Jurkat, Clone E6-1 (cell line): ENCODE results near the gene ITIH3.

Experiments
- DNase-seq: peaks from one replicate; pipeline ENCODE4 v3.0.0-alpha.2; 2011; ENCODE audit warnings: low read depth, low spot score
- H3K4me3 ChIP-seq: 2 replicates; pipeline ENCODE4 v1.5.1; 2011; ENCODE audit warnings: mild to moderate bottlenecking, low read length, control low read depth, moderate library complexity

Gene ITIH3

DNA sequence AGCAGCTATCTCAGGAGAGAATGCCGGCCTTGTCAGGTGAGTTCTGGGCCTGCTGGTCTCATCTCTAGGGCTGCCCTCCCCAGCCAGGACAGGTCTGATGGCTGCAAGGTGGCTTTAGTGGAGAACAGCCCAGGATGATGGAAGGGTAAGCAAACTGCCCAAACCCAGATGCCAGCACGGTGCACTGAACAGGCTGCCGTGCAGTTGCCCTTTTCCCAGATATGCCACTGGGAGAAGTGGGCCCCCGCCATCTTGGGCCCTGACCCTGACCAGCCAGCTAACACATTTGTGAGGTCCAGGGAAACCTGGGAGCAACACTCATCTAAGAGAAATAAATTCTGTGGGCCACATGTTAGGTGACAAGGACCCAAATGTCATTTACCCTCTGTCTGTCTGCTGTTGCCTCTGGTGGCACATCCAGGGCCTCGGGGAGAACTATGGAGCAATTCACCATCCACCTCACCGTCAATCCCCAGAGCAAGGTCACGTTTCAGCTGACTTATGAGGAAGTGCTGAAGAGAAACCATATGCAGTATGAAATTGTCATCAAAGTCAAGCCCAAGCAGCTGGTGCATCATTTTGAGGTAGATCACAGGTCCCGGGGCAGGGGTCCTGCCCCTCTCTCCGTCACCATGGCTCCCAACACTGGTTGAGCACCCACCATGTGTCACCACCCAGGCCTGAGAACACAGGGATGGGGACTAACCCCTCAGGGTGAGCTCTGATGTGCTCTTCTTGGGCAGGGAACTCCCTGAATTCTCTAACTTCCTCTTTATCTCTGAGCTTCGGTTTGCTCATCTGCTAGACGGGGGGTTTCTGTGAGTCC, 15.4 kb upstream of the ITIH3 start:
- H3K4me3 ChIP-seq, result no peak overlapping the region
- DNase-seq, result no peak

GRCh38 chr3:52779837-52780585, 14.6 kb upstream of the ITIH3 start:
- H3K4me3 ChIP-seq, result no peak overlapping the region
- DNase-seq, result no peak

- H3K4me3 ChIP-seq, result no peak overlapping the region
- no peak for DNase-seq
These were observed 12.9 kb upstream of the ITIH3 start for GRCh38 chr3:52781741-52782140.

DNA sequence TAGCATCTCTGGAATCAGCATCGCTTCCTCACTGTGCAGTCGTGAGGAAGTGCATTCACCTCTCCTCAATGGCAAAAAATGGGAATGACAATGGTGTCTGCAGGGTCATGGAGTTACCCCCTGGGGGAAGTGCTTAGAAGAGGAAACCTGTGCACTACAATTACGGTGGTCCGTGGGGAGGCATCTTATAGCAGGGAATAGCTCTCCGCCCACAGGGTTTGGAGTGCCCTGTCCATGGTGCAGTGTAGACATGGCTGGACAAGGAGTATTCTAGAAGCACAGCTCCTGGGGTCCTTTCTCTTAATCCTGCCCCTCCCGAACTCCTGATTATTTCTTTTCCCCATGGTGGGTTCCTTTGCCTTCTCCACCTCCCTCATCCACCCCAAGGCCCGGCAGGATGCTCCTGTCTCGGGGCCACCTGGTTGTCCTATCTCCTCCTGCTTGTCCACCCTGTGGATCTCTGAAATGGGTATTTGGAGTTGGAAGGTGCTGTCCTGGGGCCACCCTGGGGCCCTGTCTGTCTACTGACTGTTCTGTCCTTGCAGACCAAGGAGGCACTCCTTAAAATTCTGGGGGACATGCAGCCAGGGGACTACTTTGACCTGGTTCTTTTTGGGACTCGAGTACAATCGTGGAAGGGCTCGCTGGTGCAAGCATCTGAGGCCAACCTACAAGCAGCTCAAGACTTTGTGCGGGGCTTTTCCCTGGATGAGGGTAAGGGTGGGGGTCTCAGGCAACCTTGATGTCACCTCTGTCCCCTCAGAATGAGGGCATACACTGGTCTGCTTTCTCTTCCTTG, 12.0 kb upstream of the ITIH3 start:
- no peak for DNase-seq
- no peak overlapping the region for H3K4me3 ChIP-seq

DNA sequence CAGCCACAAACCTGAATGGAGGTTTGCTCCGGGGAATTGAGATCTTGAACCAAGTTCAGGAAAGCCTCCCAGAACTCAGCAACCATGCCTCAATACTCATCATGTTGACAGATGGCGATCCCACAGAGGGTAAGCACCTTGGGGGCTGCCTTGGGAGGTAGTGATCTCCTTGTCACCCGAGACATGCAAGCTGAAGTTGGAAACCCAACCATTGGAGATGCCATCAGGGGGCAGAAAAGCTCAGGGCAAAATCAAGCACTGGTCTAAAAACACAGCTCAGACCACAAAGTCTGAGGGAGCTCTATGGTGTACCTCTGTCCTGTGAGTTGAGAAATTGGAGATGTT, 11.4 kb upstream of the ITIH3 start:
- DNase-seq, result no peak
- H3K4me3 ChIP-seq, result no peak overlapping the region

- H3K4me3 ChIP-seq, result no peak overlapping the region
These were observed 10.5 kb upstream of the ITIH3 start for GRCh38 chr3:52784021-52784621.

GRCh38 chr3:52784931-52785590, 9.5 kb upstream of the ITIH3 start:
- DNase-seq, result no peak

More at GRCh38 chr3:52784021-52784621, 10.5 kb upstream of the ITIH3 start:
- no peak for DNase-seq

DNA sequence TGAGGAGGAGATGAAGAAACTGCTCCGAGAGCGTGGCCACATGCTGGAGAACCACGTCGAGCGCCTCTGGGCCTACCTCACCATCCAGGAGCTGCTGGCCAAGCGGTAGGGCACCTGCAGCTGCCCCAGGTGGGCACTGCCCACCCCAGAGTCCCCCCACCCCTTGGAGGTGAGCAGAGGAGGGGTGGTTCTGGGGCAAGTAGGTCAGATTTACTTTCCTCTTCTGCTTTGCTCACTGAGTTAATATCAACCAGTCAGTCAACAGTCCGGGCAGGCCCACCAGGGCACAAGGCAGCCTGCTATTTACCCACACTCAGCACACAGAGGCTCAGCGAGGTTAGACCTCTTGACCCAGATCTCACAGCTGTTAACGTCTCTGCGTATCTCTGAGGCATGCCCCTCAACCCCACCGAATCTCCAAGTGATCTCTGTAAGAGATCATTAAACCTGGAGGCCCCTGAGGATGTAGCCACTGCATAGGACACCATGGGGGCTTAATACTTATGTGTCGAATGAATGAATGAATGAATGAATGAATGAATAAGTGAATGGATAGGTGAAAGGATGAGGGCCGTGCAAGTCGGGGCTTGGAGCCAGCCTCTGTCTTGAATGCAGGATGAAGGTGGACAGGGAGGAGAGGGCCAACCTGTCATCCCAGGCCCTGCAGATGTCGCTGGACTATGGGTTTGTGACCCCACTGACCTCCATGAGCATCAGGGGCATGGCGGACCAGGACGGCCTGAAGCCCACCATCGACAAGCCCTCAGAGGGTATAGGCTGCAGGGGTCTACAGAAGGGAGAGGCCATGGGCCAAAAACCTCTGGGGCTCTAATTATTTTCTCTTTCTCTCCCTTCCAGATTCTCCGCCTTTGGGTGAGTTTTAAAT, 8.0 kb upstream of the ITIH3 start:
- no peak for DNase-seq
- H3K4me3 ChIP-seq, result no peak overlapping the region

More at GRCh38 chr3:52784931-52785590, 9.5 kb upstream of the ITIH3 start:
- no peak overlapping the region for H3K4me3 ChIP-seq

GRCh38 chr3:52787246-52787645, 7.3 kb upstream of the ITIH3 start:
- no peak for DNase-seq
- no peak overlapping the region for H3K4me3 ChIP-seq

- DNase-seq, result no peak
These were observed 6.6 kb upstream of the ITIH3 start for GRCh38 chr3:52787672-52788625.

DNA sequence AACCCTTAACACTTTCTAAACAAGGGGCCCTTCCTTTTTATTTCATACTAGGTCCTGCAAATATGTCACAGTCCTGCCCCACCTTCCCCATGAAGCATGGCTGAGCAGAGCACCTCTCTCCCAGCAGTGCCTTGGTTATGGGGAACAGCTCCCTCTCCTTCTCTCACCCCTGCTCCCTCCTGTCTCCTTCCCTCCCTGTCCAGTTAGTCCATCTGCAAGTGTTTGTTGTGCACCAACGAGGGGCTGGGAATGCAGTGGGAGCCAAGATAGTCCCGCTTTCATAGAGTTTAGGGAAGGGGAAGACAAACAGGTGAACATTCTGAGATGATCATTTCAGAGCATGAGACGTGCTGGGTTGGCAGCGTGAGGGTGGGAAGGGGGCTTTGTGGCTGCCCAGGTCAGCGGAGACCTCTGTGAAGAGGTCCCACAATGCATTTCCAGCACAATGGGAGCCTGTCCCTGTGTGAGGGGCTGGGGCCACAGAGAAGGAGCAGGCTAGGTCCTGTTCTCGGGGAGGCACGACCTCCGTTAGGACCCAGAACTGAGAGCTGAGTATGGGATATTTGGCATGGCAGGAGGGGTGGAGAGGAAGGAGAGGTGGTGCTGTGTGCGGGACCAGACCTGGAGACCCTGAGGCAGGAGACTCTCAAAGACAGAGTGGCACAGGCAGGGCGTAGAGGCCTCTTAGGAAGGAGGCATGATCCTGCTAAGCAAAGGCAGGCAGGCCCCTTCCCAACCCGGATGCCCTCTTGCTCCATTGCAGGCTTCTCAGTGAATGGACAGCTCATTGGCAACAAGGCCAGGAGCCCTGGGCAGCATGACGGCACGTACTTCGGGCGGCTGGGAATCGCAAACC, 5.5 kb upstream of the ITIH3 start:
- DNase-seq, result no peak
- no peak overlapping the region for H3K4me3 ChIP-seq

More at GRCh38 chr3:52787672-52788625, 6.6 kb upstream of the ITIH3 start:
- H3K4me3 ChIP-seq, result no peak overlapping the region

DNA sequence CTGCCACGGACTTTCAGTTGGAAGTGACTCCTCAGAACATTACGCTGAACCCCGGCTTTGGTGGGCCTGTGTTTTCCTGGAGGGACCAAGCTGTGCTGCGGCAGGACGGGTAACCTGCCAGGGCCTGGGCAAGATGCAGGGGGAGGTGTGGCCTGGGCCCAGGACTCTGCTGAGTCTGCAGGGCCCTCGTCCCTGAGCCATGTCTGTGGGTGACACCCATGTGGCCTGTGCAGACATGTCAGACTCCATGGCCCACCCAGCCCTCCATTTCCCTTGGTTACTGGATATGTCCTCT, 4.9 kb upstream of the ITIH3 start:
- H3K4me3 ChIP-seq, result no peak overlapping the region
- no peak for DNase-seq

GRCh38 chr3:52790337-52790736, 4.3 kb upstream of the ITIH3 start:
- DNase-seq, result no peak
- H3K4me3 ChIP-seq, result no peak overlapping the region

DNA sequence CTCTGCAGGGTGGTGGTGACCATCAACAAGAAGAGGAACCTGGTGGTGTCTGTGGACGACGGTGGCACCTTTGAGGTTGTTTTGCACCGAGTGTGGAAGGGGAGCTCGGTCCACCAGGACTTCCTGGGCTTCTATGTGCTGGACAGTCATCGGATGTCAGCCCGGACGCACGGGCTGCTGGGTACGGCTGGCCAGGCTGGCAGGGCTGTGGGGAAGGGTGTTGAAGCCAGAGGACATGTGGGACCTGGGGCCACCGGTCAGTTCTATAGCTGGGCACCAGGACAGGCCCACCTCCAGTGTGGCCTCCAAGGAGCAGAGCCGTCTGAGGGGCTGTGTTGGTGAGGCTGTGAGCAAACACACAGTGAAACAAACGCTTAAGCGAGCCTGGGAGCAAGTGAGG, 3.9 kb upstream of the ITIH3 start:
- H3K4me3 ChIP-seq, result no peak overlapping the region
- no peak for DNase-seq

DNA sequence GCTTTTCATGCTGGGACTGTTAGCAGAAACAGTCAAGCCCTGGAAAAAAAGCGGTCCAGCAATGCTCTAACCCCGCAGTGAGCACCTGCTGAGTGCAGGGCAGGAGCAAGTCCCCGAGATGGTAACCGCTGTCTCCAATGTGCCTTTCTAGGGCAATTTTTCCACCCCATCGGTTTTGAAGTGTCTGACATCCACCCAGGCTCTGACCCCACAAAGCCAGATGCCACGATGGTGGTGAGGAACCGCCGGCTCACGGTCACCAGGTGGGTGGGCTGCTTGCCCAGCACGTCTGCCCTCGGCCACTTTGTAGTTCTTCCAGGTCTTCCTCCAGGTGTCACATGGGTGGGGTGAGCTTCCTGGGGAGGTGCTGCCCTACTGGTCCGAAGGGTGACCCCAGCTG, 3.2 kb upstream of the ITIH3 start:
- no peak overlapping the region for H3K4me3 ChIP-seq
- no peak for DNase-seq

DNA sequence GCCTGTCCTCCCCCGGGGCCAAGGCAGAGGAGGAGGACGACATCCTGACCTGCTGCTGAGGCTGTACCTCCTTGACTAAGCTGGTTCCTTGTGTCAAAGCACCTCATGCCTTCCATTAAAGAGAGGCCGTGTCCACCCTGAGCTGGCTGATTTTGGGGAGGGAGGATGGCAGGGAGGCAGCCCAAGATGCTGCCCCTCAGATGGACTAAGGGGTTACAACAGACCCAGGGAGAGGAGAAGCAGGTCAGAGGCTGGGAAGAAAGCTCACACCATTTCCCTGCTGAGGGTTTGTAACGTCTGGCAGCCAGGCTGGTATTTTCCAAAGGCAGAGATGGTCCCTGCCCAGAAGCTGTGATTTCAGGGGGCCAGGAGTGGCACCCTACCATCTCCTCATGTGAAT, 2.7 kb upstream of the ITIH3 start:
- no peak for DNase-seq
- no peak overlapping the region for H3K4me3 ChIP-seq
